Measurements from ENCODE around the gene GFPT2. TPM values are rescaled to one million over a fixed set of nuclear protein-coding genes. Genes with fewer than 3 reads are reported as not detected.

Gene GFPT2
- total RNA-seq, 1 donor from 2014 or later, result 70.7 TPM

- Mint-ChIP-seq H3K4me3 (ENCODE audit: unreplicated experiment) (peak overlapping the region; percentile 86), H3K36me3 (ENCODE audit: unreplicated experiment) (peaks cover 9% of the 10 kb centered on the region), H3K4me1 (ENCODE audit: unreplicated experiment) (peaks cover 48% of the 10 kb centered on the region)
Measured at GRCh38 chr5:180350711-180351465, 2.2 kb downstream of the GFPT2 start.

GRCh38 chr5:180350296-180350695, 2.8 kb downstream of the GFPT2 start:
- DNase-seq (ENCODE audit: extremely low spot score, unreplicated experiment), result no peak
- Mint-ChIP-seq H3K27ac (ENCODE audit: unreplicated experiment) (no peak overlapping the region), H3K9me3 (ENCODE audit: unreplicated experiment) (no peaks in the 10 kb centered on the region), H3K36me3 (ENCODE audit: unreplicated experiment) (peaks cover 9% of the 10 kb centered on the region), H3K4me3 (ENCODE audit: unreplicated experiment) (no peak overlapping the region), H3K27me3 (ENCODE audit: unreplicated experiment) (no peaks in the 10 kb centered on the region), H3K4me1 (ENCODE audit: unreplicated experiment) (peaks cover 48% of the 10 kb centered on the region)
- no peak for TF ChIP-seq CTCF (IDR thresholded peaks at IDR 0.05)

More at GRCh38 chr5:180350711-180351465, 2.2 kb downstream of the GFPT2 start:
- DNase-seq (ENCODE audit: extremely low spot score, unreplicated experiment), result no peak
- no peaks in the 10 kb centered on the region for H3K9me3 Mint-ChIP-seq (ENCODE audit: unreplicated experiment)
- no peak overlapping the region for H3K27ac Mint-ChIP-seq (ENCODE audit: unreplicated experiment)
- no peak for TF ChIP-seq CTCF (IDR thresholded peaks at IDR 0.05)
- H3K27me3 Mint-ChIP-seq (ENCODE audit: unreplicated experiment), result no peaks in the 10 kb centered on the region

GRCh38 chr5:180349391-180349790, 3.7 kb downstream of the GFPT2 start:
- no peaks in the 10 kb centered on the region for H3K27me3 Mint-ChIP-seq (ENCODE audit: unreplicated experiment)
- no peak overlapping the region for H3K27ac Mint-ChIP-seq (ENCODE audit: unreplicated experiment)
- no peak for DNase-seq (ENCODE audit: extremely low spot score, unreplicated experiment)
- no peak for TF ChIP-seq CTCF (IDR thresholded peaks at IDR 0.05)
- H3K36me3 Mint-ChIP-seq (ENCODE audit: unreplicated experiment), result peaks cover 9% of the 10 kb centered on the region
- H3K4me1 Mint-ChIP-seq (ENCODE audit: unreplicated experiment), result peaks cover 47% of the 10 kb centered on the region
- H3K4me3 Mint-ChIP-seq (ENCODE audit: unreplicated experiment), result no peak overlapping the region
- no peaks in the 10 kb centered on the region for H3K9me3 Mint-ChIP-seq (ENCODE audit: unreplicated experiment)

- peaks cover 50% of the 10 kb centered on the region for H3K4me1 Mint-ChIP-seq (ENCODE audit: unreplicated experiment)
- no peak overlapping the region for H3K27ac Mint-ChIP-seq (ENCODE audit: unreplicated experiment)
- no peak for DNase-seq (ENCODE audit: extremely low spot score, unreplicated experiment)
- TF ChIP-seq CTCF (IDR thresholded peaks at IDR 0.05), result no peak
- H3K27me3 Mint-ChIP-seq (ENCODE audit: unreplicated experiment), result no peaks in the 10 kb centered on the region
- H3K4me3 Mint-ChIP-seq (ENCODE audit: unreplicated experiment), result no peak overlapping the region
- H3K9me3 Mint-ChIP-seq (ENCODE audit: unreplicated experiment), result no peaks in the 10 kb centered on the region
- H3K36me3 Mint-ChIP-seq (ENCODE audit: unreplicated experiment), result peaks cover 9% of the 10 kb centered on the region
Measured at GRCh38 chr5:180348336-180348735, 4.8 kb downstream of the GFPT2 start.

GRCh38 chr5:180347702-180348101, 5.4 kb downstream of the GFPT2 start:
- DNase-seq (ENCODE audit: extremely low spot score, unreplicated experiment), result no peak
- Mint-ChIP-seq H3K27me3 (ENCODE audit: unreplicated experiment) (no peaks in the 10 kb centered on the region), H3K36me3 (ENCODE audit: unreplicated experiment) (peaks cover 9% of the 10 kb centered on the region), H3K4me3 (ENCODE audit: unreplicated experiment) (no peak overlapping the region), H3K4me1 (ENCODE audit: unreplicated experiment) (peaks cover 56% of the 10 kb centered on the region), H3K9me3 (ENCODE audit: unreplicated experiment) (no peaks in the 10 kb centered on the region), H3K27ac (ENCODE audit: unreplicated experiment) (no peak overlapping the region)
- TF ChIP-seq CTCF (IDR thresholded peaks at IDR 0.05), result no peak

Data from osteocyte (in vitro differentiated cells).